ENCODE results near the gene RIMBP2.

DNA sequence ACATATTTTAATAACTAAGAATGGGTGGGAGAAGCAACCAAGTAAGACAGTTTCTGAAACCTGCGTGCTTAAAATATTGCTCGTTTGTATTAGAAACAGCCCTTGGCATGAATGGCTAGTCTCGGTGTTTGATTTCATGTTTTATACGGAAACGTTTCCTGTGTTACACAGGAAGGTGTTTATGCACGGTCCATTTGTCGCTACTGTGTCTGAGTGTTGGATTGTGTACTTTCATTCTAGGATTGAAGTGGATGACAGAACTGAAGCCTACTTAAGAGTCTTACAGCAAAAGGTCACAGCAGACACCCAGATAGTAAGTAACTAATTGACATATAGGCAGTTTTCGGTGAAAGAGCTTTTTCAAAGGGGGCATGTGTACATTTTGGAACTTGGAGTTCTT, 358.9 kb downstream of the RIMBP2 start:
- TF ChIP-seq, protein P1, sequence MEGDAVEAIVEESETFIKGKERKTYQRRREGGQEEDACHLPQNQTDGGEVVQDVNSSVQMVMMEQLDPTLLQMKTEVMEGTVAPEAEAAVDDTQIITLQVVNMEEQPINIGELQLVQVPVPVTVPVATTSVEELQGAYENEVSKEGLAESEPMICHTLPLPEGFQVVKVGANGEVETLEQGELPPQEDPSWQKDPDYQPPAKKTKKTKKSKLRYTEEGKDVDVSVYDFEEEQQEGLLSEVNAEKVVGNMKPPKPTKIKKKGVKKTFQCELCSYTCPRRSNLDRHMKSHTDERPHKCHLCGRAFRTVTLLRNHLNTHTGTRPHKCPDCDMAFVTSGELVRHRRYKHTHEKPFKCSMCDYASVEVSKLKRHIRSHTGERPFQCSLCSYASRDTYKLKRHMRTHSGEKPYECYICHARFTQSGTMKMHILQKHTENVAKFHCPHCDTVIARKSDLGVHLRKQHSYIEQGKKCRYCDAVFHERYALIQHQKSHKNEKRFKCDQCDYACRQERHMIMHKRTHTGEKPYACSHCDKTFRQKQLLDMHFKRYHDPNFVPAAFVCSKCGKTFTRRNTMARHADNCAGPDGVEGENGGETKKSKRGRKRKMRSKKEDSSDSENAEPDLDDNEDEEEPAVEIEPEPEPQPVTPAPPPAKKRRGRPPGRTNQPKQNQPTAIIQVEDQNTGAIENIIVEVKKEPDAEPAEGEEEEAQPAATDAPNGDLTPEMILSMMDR (IDR thresholded peaks at IDR 0.05), result no peak
- no peak for TF ChIP-seq POLR2A (IDR thresholded peaks at IDR 0.05; ENCODE audit: low read depth)
